ENCODE results near the gene LYZL6.

GRCh38 chr17:35981246-35981645 is 37.7 kb upstream of the LYZL6 start, which contains the start of gene CCL16:
- TF ChIP-seq CTCF (IDR thresholded peaks at IDR 0.05) = no peak
- TF ChIP-seq EP300 (IDR thresholded peaks at IDR 0.05) = no peak
- no peak for TF ChIP-seq POLR2A (IDR thresholded peaks at IDR 0.05)

Measured in tibial nerve (tissue), 4 donors.